HG03442 (cell line): ENCODE data around the gene TICAM1.
"Not testable (repeated sequence)": the region's sequence is repeated elsewhere in the genome, so short reads cannot be mapped to it uniquely, and the experiment has no call there.

Source experiments
- ATAC-seq: cut with Tn5 transposase; IDR thresholded peaks from one replicate; pipeline ENCODE4 v1.9.1; 2021; ENCODE audit warnings: mild to moderate bottlenecking, moderate library complexity; ENCODE audit not compliant: unreplicated experiment

The TICAM1 gene

DNA sequence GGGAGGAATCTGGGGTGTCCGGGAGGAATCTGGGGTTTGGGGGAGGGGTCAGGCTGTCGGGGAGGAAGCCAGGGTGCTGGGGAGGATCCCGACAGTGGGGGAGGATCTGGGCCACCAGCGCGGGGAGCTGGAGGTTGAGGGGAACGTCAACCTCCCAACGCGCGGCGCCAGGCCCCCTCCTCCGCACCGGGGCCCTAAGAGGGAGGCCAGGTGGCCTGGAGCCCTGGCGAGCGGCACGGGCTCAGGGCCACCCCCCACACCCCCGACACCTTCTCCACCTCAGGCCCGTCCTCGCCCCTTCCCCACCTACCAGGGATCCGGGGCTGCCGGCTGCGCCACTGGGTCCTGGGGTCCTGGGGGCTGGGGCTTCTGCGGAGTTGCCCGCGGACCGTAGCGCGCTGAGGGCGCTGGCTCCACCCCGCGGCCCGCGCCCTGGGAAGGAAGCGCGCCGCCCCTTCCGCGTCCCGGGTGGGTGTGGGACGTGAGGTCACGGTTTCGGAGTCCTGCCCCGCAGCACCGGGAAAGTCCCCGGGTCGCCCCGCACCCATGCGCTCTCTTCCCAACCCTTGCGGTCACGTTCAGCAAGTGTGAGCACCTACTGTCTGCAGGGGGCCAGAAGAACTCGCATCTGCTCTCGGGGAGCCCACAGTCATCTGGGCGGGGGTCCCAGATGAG, at the start of gene TICAM1:
Gene TICAM1 (minus strand): TSS at position 409 of the 675 bp plus-strand sequence. CDS start 13,335 bp downstream, outside the sequence.
- ATAC-seq = peak; percentile 72

DNA sequence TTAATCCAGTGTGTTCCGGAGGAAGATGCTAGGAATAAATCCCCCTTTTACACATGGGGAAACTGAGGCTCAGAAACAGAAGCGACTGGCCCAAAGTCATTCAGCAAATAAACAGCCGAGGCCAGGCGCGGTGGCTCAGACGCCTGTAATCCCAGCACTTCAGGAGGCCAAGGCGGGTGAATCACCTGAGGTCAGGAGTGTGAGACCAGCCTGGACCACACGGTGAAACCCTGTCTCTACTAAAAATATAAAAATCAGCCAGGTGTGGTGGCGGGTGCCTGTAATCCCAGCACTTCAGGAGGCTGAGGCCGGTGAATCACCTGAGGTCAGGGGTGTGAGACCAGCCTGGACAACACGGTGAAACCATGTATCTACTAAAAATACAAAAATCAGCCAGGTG, 47.5 kb upstream of the TICAM1 start:
- no peak for ATAC-seq

DNA sequence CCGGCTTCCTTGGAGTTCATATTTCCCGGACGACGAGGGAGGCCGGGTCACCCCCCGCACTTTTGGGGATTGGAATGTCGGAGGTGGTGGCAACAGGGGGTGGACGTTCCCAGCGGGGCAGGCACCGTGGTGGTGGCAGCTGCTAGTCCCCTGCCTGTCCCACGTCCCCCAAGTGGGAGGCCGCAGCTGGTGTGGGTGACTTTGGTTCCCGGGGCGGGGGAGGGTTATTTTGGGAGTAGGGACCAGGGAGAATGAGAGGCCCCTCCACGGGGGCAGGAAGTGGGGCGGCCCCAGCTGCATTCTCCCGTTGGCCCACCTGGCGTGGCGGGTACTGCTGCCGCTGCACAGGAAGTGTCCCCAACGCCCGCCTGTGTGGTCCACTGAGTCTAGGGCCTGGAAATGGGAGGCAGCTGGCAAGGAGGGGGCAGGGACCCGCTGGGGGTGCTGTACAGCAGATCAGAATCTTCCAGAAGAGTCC, 47.0 kb upstream of the TICAM1 start:
- ATAC-seq = no peak

DNA sequence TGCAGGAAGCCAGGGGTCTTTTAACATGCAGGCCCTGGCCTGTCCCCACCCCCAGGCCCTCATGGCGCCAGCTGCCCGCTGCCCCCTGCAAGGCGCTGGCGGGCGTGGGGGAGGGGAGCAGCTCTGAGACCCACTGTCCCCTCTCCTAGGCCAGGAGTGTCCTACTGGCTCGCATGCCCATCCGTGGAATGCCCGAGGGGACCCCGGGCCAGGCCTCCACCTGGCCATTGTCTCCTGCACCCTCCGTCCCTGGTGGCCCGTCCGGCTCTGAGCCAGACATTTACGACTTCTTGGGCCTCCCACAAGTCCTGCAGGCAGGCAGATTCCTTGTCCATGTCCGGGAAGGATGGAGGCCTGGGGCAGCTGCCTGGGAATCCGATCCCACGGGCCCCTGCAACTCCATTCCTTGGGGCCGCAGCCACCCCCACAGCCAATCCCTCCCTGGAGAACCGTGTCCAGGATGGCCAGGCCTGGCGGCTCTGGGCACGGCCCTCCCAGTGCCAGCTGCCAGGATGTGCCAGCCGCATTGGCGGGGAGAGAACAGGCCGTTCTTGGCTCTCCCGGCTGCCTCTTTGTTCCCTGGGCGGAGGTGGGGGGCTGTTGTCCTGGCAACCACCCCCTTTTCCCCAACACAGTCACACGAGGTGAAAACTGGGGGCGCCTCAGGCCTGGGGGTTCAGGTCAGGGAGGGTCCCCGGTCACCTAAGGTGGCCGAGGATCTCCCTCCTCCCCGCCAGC, 46.4 kb upstream of the TICAM1 start:
- ATAC-seq = no peak

DNA sequence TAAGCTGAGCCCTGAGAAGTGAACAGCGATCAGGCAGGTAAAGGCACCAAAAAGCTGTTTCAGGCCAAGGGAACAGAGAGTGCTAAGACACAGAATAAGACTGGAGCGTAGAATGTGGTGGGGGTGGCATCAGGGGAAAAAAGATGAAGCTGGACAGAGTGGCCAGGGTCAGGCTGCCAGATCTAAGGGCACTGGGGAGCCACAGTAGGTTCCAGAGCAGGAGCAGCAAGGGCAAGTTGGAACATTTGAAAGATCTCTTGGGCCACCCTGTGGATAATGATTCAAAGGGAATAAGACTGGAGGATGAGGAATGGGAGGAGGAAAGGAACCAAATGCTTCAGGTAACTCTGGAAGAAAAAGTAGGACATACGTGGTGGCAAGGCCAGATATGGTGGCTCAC, 42.4 kb upstream of the TICAM1 start:
- no peak for ATAC-seq

DNA sequence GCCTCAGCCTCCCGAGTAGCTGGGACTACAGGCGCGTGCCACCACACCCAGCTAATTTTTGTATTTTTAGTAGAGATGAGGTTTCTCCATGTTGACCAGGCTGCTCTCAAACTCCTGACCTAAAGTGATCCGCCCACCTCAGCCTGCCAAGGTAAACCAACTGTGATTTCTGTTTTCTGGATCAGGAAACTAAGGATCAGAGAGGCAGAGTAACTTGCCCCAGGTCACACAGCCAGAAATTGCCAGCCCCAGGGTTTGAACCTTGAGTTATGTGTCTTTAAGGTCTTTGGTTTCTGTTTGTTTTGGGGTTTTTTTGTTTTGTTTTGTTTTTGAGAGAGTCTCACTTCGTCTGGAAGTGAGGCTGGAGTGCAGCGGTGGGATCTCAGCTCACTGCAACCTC, 40.2 kb upstream of the TICAM1 start:
- no peak for ATAC-seq

DNA sequence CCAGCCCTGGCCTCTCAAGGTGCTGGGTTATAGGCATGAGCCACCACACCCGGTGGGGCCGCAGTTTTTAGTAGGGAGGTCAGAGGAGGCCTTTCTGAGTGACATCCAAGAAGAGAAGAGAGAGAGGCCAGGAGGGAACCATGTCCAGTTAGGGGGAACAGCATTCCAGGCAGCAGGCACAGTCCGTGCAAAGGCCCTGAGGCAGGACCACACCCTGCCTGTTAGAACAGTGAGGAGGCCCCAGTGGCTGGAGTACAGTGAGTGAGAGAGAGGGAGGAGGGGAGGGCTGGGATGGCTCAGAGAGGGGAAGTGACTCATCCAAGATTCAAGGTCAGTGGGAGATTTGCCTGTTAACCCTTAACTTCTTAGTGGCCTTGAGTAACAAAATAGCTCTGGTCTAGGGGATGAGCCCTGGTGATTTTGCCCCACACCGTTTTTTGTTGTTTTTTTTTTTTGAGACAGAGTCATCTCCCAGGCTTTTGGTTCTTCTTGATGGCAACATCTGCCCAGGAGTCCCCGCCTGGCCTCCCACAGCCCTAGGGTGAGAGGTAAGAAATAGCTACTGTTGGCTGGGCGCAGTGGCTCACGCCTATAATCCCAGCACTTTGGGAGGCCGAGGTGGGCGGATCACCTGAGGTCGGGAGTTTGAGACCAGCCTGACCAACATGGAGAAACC, 38.7 kb upstream of the TICAM1 start:
- no peak for ATAC-seq

DNA sequence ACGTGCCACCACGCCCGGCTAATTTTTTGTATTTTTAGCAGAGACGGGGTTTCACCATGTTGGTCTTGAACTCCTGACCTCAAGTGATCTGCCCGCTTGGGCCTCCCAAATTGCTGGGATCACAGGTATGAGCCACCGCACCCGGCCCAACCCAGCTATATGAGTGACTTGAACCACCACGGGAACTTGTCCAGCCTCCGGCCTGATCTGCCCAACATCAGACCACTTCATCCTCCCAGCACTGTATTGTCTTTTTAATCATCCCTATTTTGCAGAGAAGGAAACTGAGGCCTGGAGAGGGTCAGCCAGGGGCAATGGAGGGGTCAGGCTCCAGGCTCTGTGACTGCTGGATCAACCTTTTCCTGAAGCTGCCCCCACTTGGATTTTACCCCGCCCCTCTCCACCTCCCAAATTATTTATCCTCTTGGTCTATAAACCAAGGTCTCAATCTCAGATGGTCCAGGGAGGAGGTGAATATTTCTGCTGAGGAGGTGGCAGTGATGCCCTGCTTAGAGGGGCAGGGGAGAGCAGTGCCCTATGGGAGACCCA, 36.8 kb upstream of the TICAM1 start:
- ATAC-seq = no peak

DNA sequence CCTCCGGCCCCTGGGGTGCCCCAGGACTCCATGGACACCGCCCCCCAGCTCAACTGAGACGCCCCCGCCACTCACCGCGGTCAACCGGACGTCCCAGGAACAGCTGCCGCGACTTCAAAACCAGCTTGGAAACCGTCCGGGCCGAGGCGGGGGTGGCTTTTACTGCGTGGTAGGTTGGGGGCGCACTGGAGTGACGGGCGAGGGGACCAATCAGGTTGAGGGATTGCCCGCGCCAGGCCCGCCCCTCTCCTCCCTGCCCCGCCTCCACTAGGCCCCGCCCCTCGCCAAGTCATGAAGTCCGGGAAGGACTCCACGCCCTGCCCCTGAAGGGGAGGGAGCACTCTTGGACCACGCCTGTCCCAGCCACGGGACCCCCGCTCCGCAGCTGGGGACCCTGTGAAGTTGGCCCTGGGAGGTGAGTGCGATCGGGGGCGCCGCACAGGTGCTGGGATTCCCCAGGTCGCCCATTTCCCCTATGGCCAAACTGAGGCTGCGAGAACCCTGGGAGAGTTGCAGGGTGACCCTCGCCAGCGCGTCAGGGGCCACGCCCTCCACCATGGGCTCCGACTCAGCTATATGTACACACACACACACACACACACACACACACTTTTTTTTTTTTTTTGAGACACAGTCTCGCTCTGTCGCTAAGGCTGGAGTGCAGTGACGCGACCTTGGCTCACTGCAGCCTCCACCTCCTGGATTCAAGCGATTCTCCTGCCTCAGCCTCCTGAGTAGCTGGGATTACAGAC, 36.2 kb upstream of the TICAM1 start, which contains the start of gene PLIN3:
Gene PLIN3 (minus strand): TSS at position 134 of the 752 bp plus-strand sequence. CDS start 6,273 bp downstream, outside the sequence.
- ATAC-seq = peak; percentile 77

DNA sequence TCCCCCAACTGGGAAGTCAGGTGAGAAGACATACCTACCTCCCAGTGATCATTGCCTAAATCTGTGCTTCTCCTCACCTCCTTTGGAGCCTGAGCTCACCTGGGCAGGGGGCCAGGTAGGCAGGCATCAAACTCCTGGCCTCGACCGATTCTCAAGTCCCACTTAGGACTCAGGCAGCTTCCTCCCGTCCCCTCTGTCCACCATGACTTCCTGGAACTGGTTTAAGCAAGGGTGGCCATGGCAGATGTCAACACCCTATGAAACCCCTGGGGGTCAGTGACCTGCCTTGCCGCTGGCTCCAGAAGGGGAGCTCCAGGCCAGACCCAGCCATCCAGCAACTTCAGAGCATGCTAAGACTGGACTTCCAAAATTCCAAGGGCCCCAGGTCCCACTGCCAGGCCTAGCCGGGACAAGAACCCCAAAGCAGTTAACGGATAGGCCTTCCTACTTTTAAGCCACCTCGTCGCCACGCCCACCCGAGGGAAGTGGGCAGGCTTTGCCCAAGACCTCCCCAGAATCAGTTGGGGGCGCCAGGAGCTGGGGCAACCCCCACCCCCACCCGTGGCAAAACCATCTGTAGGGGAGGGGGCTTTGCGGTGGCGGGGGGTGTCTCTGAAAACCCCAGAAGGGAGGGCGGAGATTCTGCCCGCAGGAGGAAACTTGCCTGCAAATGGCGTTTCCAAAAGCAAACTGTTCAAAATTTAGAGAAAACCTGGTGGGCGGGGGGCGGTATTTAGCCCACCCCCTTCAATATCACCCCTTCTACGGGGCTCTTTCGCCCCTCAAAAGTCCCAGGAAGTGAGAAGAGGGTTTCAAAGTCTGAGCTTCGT, 35.3 kb upstream of the TICAM1 start:
- ATAC-seq = no peak

DNA sequence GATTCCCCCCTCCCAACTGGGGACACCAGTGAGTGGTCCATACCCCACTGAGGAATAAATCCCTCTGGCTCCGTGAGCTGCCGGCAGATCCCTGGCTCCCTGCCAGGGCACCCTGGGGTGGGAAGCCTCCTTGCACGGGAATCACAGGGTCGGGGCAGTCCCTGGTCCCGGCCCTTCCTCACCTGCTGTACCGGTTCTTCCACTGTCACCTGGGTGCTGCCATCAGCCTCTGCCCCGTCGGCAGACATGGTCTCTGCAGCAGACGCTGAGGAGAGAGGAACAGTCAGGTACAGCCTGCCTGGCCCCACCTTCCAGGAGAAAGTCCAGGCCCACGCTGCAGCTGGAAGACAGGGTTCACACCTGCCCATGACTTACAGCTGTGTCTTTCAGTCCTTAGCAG, 29.6 kb upstream of the TICAM1 start:
- ATAC-seq = no peak

DNA sequence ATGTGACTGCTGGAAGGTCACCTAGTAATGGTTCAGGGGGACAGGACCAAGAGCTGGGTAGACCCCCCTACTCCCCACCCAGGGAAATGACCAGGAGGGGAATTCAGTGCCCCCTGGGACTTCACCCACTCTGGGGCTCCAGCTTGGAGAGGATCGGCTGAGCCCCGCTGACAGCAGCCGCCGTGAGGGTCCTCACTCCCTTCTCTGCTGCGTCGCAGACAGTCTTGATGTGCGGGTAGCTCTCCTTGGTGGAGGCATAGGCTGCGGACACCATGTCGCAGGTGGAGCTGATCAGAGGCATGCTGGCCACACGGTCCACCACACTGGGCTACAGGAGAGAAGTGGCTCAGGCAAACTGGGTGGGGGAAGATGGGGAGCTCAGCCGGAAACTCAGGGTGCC, 28.2 kb upstream of the TICAM1 start:
- ATAC-seq = no peak

DNA sequence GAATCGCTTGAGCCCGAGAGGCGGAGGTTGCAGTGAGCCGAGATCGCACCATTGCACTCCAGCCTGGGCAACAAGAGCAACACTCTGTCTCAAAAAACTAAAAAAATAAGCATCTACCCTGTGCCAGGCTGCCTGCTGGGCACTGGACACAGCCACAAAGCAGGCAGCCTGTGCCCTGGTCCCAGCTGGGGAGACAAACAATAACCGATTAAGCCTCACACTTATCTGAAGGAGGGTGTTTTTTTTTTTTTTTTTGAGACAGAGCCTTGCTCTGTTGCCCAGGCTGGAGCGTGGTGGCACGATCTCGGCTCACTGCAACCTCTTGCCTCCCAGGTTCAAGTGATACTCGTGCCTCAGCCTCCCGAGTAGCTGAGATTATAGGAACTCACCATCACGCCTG, 25.0 kb upstream of the TICAM1 start:
- not testable (repeated sequence) for ATAC-seq

DNA sequence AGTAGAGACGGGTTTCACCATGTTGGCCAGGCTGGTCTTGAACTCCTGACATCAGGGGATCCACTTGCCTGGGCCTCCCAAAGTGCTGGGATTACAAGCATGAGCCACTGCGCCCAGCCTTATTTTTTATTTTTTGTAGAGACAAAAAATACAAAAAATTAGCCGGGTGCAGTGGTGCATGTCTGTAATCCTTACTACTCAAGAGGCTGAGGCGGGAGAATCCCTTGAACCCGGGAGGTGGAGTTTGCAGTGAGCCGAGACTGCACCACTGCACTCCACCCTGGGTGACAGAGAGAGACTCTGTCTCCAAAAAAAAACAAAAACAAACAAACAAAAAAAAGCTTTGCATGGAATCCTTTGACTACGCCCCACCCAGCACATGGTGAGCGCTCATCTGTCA, 22.0 kb upstream of the TICAM1 start:
- ATAC-seq = not testable (repeated sequence)

DNA sequence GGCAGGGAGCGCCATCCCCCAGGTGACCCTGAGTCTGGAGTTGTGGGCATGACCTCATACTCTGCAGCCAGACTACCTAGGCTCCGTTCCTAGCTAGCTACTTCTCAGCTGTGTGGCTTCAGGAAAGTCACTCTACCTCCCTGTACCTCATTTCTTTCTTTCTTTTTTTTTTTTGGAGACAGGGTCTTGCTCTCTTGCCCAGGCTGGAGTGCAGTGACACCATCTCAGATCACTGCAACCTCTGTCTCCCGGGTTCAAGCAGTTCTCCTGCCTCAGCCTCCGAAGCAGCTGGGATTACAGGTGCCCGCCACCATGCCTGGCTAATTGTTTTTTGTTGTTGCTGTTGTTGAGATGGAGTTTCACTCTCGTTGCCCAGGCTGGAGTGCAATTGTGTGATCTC, 21.0 kb upstream of the TICAM1 start:
- no peak for ATAC-seq

DNA sequence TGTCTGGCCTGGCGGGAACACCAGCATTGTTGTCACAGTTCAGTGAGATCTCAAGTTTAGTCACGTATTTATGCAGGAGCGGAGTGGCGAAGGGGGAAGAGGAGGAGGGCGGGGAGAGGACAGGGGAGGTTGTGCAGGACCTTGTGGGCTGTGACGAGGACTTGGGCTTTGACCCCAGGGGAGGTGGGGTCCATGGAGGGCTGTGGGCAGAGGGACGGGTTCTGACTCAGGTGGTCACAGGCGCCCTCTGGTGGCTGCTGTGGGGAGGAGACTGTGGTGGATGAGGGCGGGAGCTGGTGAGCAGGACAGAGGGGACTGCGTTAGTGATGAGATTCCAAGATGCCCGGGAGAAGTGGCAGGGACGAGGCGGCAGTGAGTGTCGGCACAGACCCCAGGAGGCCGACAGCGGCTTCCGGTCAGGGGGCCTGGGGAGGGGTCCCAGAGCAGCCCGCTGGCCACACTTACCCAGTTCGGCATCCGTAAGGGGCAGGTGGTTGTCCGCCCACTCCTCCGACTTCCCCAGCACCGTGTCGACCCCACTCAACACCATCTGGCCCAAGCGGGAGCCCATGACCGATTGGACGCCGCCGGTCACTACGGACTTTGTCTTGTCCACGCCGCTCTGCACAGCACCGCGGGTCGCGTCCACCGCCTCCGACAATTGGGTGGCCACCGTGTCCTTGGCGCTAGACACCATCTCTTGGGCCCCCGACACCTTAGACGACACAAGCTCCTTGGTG, 20.2 kb upstream of the TICAM1 start:
- ATAC-seq = peak; percentile 41

DNA sequence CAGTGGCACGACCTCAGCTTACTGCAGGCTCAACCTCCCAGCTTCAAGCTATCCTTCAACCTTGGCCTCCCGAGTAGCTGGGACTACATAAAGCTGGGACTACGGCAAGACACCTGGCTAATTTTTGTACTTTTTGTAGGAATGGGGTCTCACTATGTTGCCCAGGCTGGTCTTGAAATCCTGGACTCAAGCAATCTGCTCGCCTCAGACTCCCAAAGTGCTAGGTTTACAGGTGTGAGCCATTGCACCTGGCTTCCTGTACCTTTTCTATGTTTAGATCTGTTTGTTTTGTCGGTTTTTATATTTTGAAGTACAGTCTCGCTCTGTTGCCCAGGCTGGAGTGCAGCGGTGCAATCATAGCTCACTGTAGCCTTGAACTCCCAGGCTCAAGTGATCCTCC, 17.5 kb upstream of the TICAM1 start:
- no peak for ATAC-seq

DNA sequence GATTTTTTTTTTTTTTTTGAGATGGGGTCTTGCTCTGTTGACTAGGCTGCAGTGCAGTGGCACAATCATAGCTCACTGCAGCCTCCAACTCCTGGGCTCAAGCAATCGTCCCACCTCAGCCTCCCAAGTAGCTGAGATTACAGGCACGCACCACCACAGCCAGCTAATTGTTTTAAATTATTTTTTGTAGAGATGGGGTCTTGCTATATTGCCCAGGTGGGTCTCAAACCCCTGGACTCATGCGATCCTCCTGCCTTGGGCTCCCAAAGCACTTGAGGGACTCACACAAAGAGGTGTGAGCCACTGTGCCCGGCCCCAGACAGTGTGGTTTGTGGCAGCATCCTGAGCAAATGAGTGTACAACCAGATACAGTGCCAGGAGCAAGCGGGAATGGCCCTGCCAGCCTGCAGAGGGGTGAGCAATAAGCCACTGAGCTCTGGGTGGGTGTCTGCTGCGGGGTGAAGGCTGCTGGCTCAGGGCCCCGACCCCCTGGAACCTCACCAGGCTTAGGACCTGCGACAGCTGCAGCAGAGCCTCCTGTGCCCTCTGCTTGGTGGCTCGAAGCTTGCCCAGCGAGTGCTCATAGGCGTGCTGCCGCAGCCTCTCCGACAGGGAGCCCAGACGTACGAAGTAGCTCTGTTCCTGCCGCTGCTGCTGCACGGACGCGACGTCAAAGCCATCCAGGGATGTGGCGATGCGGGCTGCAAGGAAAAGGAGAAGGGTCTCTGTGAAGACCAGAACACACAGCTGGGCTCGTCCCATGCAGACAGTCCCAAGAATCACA, 15.9 kb upstream of the TICAM1 start:
- no peak for ATAC-seq
